CD1c-positive myeloid dendritic cell (primary cell): ENCODE measurements around the gene PRKCE.
"Not testable (repeated sequence)": the region's sequence is repeated elsewhere in the genome, so short reads cannot be mapped to it uniquely, and the experiment has no call there.

ENCODE experiments used
- DNase-seq: peaks from one replicate; pipeline ENCODE4 v3.0.0-alpha.2; 2016; ENCODE audit errors: extremely low spot score

Gene PRKCE

GRCh38 chr2:45837812-45838341 lies 186.4 kb downstream of the PRKCE start:
- DNase-seq = peak; percentile 18

GRCh38 chr2:45839508-45840251 lies 188.2 kb downstream of the PRKCE start:
- no peak for DNase-seq

- DNase-seq = no peak
Measured at GRCh38 chr2:45840481-45840880, 189.0 kb downstream of the PRKCE start.

- DNase-seq = peak; percentile 8
Measured at GRCh38 chr2:45841752-45842407, 190.4 kb downstream of the PRKCE start.

- peak; percentile 65 for DNase-seq
Measured at GRCh38 chr2:45843136-45843535, 191.7 kb downstream of the PRKCE start.

- no peak for DNase-seq
Measured at GRCh38 chr2:45844796-45845457, 193.5 kb downstream of the PRKCE start.

- DNase-seq = no peak
Measured at GRCh38 chr2:45845566-45845965, 194.1 kb downstream of the PRKCE start.

- DNase-seq = no peak
Measured at GRCh38 chr2:45849491-45850283, 198.2 kb downstream of the PRKCE start.

GRCh38 chr2:45850558-45850957 lies 199.1 kb downstream of the PRKCE start:
- no peak for DNase-seq

GRCh38 chr2:45851111-45851510 lies 199.6 kb downstream of the PRKCE start:
- DNase-seq = no peak

GRCh38 chr2:45851576-45852304 lies 200.3 kb downstream of the PRKCE start:
- DNase-seq = no peak

- no peak for DNase-seq
Measured at GRCh38 chr2:45852450-45853150, 201.1 kb downstream of the PRKCE start.

- no peak for DNase-seq
Measured at GRCh38 chr2:45855374-45855773, 203.9 kb downstream of the PRKCE start.

GRCh38 chr2:45856391-45857274 lies 205.2 kb downstream of the PRKCE start:
- no peak for DNase-seq

- no peak for DNase-seq
Measured at GRCh38 chr2:45857275-45857609, 205.8 kb downstream of the PRKCE start.

- DNase-seq = no peak
Measured at GRCh38 chr2:45857867-45858520, 206.5 kb downstream of the PRKCE start.

- not testable (repeated sequence) for DNase-seq
Measured at GRCh38 chr2:45858872-45859271, 207.4 kb downstream of the PRKCE start.

- no peak for DNase-seq
Measured at GRCh38 chr2:45859682-45860081, 208.2 kb downstream of the PRKCE start.
